Colon (tissue), 2 donors: ENCODE results near the gene IRF7.

Source experiments
- FAIRE-seq: peaks from 2 replicates; lab custom pipeline; 2012; peaks lifted over from hg19 to GRCh38; lab: Jason Lieb, UNC
- donor health status: control.
- donor health status: control.

The IRF7 gene

DNA sequence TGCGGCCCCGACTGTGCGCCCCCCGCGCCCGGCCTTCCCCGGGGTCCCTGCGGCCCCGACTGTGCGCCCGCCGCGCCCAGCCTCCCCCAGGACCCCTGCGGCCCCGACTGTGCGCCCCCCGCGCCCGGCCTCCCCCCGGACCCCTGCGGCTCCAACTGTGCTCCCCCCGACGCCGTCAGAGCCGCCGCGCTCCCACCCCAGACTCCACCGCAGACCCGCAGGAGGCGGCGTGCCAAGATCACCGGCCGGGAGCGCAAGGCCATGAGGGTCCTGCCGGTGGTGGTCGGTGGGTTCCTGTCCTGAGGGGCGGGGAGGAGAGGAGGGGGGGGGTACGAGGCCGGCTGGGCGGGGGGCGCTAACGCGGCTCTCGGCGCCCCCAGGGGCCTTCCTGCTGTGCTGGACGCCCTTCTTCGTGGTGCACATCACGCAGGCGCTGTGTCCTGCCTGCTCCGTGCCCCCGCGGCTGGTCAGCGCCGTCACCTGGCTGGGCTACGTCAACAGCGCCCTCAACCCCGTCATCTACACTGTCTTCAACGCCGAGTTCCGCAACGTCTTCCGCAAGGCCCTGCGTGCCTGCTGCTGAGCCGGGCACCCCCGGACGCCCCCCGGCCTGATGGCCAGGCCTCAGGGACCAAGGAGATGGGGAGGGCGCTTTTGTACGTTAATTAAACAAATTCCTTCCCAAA lies 24.4 kb upstream of the IRF7 start:
- FAIRE-seq, result no peak

DNA sequence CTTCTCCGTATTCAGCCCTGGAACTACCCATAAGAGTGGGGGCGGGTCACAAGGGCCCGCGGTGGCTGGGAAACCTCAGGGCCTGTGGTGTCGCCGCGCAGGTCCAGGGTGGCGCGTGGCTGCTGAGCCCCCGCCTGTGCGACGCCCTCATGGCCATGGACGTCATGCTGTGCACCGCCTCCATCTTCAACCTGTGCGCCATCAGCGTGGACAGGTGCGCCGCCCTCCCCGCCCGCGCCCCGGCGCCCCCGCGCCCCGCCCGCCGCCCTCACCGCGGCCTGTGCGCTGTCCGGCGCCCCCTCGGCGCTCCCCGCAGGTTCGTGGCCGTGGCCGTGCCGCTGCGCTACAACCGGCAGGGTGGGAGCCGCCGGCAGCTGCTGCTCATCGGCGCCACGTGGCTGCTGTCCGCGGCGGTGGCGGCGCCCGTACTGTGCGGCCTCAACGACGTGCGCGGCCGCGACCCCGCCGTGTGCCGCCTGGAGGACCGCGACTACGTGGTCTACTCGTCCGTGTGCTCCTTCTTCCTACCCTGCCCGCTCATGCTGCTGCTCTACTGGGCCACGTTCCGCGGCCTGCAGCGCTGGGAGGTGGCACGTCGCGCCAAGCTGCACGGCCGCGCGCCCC lies 23.7 kb upstream of the IRF7 start:
- FAIRE-seq, result no peak

DNA sequence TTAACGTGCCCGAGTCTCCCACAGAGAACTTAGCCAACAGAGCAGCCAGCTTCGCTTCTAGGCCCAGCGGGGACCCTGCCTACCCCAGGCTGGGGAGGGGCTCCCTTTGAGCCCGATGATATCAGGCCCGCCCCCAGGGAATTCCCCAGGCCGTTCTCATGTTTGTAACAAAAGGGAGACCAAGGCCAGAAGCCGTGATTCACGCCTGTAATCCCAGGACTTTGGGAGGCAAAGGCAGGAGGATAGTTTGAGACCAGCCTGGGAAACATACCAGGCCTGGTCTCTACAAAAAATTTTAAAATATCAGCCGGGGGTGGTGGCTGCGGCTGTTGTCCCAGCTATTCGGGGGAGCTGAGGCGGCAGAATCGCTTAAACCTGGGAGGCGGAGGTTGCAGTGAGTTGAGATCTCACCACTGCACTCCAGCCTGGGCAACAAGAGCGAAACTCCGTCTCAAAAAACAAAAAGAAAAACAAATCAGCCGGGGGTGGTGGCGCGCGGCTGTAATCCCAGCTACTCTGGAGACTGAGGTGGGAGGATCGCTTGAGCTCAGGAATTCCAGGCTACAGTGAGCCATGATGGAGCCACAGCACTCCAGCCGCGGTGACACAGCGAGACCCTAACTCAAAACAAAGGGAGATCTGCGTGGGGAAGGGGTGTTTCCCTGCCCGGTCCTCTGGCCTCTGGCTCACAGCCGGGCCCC lies 23.0 kb upstream of the IRF7 start:
- FAIRE-seq, result no peak

DNA sequence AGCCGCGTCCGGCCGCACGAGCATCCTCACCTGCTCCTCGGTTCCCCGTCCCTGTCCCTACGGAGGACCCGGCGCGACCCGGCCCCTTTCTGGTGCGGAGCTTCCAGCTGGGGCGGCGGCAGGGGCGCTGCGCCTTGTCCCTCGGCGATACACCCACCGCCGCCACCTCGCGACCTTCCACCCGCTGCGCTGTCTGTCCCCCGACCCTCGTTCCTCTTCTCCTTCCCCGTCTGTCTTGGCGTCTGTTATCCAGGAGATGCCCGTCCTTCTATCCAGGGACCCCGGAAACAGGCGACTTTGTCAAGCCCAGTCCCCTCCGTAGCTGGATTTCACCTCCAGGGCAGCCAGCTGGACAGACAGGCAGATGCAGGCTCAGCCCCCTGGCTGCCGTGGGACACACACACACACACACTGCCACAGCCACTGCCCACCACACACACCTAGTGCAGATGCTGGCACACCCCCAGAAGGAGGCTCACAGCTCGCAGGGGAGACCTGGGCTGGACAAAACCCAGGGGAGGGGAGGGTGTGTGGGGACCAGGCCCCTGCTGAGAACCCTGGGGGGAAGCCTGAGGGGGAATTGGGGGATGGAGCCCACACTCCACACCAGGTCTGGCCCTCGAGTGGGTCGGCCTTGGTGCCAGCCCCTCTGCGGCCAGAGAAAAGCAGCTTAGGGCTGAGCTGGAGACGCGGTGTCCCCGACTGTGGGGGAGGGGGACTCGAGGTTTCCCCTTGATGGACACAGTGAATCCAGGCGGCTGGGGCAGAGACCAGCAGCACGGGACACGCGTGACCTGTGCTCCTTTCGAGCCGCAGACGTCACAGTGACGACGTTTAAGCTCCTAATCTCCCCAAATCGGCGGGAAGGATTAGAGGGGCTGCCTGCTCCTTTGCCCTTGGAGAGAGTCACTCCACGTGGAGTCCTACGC lies 22.1 kb upstream of the IRF7 start:
- no peak for FAIRE-seq

DNA sequence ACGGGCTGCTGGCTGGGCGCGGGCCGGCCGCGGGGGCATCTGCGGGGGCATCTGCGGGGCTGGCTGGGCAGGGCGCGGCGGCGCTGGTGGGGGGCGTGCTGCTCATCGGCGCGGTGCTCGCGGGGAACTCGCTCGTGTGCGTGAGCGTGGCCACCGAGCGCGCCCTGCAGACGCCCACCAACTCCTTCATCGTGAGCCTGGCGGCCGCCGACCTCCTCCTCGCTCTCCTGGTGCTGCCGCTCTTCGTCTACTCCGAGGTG lies 21.5 kb upstream of the IRF7 start:
- FAIRE-seq, result no peak

DNA sequence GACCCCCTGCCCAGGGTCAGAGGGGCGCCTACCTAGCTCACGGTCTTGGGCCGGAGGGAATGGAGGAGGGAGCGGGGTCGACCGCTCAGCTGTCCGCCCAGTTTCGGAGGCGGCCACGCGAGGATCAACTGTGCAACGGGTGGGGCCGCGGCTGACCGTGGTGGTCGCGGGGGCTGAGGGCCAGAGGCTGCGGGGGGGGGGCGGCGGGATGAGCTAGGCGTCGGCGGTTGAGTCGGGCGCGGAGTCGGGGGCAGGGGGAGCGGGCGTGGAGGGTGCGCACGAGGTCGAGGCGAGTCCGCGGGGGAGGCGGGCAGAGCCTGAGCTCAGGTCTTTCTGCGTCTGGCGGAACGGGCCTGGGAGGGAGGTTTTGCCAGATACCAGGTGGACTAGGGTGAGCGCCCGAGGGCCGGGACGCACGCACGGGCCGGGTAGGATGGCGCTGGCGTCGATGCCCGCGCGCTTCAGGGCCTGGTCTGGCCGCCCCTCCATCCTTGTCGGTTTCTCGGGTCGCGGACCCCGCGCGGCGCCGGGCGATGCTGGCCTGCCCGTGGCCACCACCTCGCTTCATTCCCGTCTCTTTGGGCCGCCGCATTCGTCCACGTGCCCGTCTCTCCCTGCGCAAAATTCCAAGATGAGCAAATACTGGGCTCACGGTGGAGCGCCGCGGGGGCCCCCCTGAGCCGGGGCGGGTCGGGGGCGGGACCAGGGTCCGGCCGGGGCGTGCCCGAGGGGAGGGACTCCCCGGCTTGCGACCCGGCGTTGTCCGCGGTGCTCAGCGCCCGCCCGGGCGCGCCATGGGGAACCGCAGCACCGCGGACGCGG lies 21.0 kb upstream of the IRF7 start, which contains the start of gene DRD4:
DRD4 (plus strand) TSS at position 759 of the 822 bp plus-strand sequence; CDS start at position 795, 36 bp downstream.
- FAIRE-seq, result no peak

- FAIRE-seq, result no peak
Observed at GRCh38 chr11:635945-636510, 20.3 kb upstream of the IRF7 start.

GRCh38 chr11:630871-631270 lies 15.1 kb upstream of the IRF7 start:
- no peak for FAIRE-seq

DNA sequence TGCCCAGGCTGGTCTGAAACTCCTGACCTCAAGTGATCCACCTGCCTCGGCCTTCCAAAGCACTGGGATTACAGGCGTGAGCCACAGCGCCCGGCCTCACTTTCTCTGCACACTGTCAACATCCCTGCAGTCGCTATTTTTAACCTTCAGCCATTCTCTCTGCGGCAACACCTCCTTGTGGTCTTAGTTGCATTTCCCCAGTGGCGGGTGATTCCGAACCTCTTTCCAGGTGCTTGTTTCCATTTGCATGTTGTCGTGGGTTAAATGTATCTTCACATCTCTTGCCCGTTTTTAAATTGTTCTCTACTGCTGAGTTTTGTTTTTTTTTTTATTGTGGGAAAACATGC lies 13.5 kb upstream of the IRF7 start:
- no peak for FAIRE-seq

DNA sequence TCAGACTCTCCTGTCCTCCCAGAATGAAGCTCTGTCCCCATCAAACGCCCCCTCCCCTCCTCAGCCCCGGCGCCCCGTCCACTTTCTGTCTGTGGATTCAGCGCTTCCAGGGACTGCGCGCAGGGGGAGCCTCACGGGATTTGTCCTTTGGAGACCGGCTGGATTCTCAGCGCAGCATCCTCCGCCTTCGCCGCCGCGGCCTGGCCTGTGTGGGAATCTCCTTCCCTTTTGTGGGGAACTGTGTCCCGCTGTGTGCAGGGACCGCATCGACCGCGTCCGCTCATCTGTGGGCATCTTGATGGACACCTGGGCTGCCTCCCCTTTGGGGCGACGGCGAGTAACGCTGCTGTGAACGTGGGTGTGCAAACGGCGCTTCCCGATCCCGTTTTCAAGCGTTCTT lies 12.3 kb upstream of the IRF7 start:
- no peak for FAIRE-seq

GRCh38 chr11:627308-627576 lies 11.5 kb upstream of the IRF7 start:
- no peak for FAIRE-seq

- FAIRE-seq, result no peak
Observed at GRCh38 chr11:626475-627307, 10.9 kb upstream of the IRF7 start, which contains the start of gene SCT. Gene SCT, minus strand, starts transcription at chr11:627181. Its CDS starts 38 bp downstream, at chr11:627143.

DNA sequence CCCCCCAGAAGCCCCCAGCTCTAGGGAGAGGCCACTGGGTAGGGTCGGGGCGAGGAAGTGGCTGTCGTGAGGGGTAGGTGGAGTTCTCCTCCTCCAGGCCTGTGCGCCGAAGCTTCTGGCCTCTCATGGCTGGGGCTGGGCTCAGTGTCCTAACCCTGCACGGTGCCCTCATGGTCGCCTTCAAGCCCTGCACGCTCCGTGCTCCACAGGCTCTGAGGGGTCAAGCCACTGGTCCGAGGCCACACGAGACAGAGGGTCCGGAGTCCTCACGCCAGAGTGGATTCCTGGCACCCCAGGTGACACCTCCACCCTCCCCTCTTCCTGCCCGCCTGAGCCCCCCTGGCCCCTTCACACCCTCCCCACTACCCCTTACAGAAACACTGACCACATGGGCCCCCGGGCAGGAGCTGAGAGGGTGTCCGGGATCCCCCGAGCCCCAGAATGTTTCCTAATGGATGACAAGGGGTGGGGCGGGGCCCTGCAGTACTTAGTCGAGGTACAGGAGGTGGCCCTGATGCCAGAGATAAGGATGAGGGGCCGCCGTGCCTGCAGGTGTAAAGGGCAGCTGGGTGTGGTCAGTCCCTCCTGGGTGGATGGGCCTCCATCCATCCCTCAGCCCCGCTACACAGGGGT lies 10.0 kb upstream of the IRF7 start:
- no peak for FAIRE-seq

GRCh38 chr11:624705-625635 lies 9.2 kb upstream of the IRF7 start, which contains the start of gene CDHR5:
Gene CDHR5, minus strand, starts transcription at chr11:624955. Its CDS starts 53 bp downstream, at chr11:624902.
- no peak for FAIRE-seq

DNA sequence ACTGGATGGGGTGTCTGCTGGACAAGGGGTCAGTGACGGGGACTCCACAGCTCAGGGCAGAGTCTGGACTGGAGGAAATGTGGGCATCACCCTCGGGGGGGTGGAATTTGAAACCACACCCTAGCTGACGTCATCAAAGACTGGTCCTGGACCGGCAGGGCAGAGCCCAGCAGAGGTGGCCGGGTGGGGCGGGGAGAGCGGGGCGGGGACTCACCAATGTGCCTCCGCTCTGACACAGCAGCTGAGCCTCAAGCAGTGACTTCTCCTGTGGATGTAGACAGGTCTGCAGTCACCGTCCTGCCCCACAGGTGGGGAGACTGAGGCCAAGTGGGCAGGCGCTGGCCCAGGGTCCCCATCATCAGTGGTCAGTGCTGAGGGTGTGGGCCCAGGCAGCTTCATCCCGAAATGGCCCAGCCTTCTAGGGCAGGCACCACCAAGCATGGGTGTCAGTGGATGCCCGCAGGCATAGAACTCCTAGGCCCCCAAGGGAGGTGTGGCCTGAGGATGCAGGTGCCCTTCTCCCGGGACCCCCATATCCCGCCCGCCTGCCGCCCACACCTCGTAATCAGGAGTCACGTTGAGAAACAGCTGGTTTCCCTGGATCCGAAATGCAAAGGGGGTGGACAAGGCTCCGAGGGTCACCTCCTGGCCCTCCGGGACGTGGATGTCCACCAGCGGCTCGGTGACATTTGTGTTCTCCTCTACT lies 8.4 kb upstream of the IRF7 start:
- FAIRE-seq, result no peak

GRCh38 chr11:623349-623869 lies 7.7 kb upstream of the IRF7 start:
- FAIRE-seq, result no peak

DNA sequence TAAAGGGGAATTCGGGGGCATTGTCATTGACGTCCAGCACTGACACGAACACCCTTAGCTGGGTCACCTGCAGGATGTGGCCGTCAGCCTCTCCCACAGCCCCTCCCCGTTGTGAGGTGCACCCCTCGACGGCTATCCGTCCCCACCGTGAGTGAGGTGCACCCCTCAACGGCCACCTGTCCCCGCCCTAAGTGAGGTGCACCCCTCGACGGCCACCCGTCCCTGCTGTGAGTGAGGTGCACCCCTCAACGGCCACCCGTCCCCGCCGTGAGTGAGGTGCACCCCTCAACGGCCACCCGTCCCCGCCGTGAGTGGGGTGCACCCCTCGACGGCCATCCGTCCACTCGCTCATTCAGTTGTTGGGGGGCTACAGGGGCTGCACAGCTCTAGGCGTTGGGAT lies 6.1 kb upstream of the IRF7 start:
- no peak for FAIRE-seq
